ENCODE data around the gene ASCC3.

GRCh38 chr6:100701728-100702127, 179.4 kb downstream of the ASCC3 start:
- TF ChIP-seq CTCF (IDR thresholded peaks at IDR 0.05) (no peak), POLR2A (IDR thresholded peaks at IDR 0.05; ENCODE audit: low read depth) (no peak), POLR2AphosphoS5 (IDR thresholded peaks at IDR 0.05) (no peak)
